Testis (tissue), 3 donors: ENCODE results near the gene TMEM169. TPM values are rescaled to one million over a fixed set of nuclear protein-coding genes. Genes with fewer than 3 reads are reported as not detected.
"Not testable (repeated sequence)": the region's sequence is repeated elsewhere in the genome, so short reads cannot be mapped to it uniquely, and the experiment has no call there.

ENCODE experiments used
- DNase-seq: peaks from one replicate; pipeline ENCODE4 v3.0.0-alpha.2; 2019
- H3K27ac ChIP-seq, 2 donors: fragments of 200-600 bp; sonication (generic); one replicate each; pipeline ENCODE4 v1.5.1; 2019
- H3K27me3 ChIP-seq: fragments of 200-600 bp; sonication (generic); one replicate; pipeline ENCODE4 v1.5.1; 2019
- H3K36me3 ChIP-seq: fragments of 200-600 bp; sonication (generic); one replicate; pipeline ENCODE4 v1.5.1; 2017; ENCODE audit warnings: low read depth; ENCODE audit errors: missing control alignments
- H3K4me1 ChIP-seq: fragments of 200-600 bp; sonication (generic); one replicate; pipeline ENCODE4 v1.5.1; 2019
- H3K4me3 ChIP-seq, 2 donors: fragments of 200-600 bp; sonication (generic); one replicate each; pipeline ENCODE4 v1.5.1; 2017 to 2019
- H3K9me3 ChIP-seq: fragments of 200-600 bp; sonication (generic); one replicate; pipeline ENCODE4 v1.5.1; 2017
- POLR2A ChIP-seq: fragments of 450-650 bp; IDR thresholded peaks from one replicate; pipeline ENCODE4 v1.6.1; 2017; ENCODE audit warnings: antibody characterized with exemption, mild to moderate bottlenecking, moderate library complexity
- WGBS, 2 donors: methylation state at CpG; one replicate each; pipeline ENCODE4 v1.1.5; 2018; 5-methylcytosine and 5-hydroxymethylcytosine counted together
- intact Hi-C: fragments of 100-400 bp; cut with DNase I; formaldehyde crosslinking; loops from one replicate; pipeline ENCODE4 v1.15.1; 2023; ENCODE audit warnings: low total_unique reads
- polyA plus RNA-seq: library from polyadenylated mRNA; stranded (reverse); fragments of 350-450 nt; fragmentation: Illumina TruSeq; extraction: RNeasy Lipid Tissue Mini Kit (QIAGEN cat#74804); gene quantifications from one replicate; pipeline ENCODE4 v1.2.3, GENCODE V29; 2014; ENCODE audit warnings: low read depth, low replicate concordance; ENCODE audit not compliant: insufficient read depth
- total RNA-seq, 2 donors: library from RNA; depleted of rRNA; stranded (reverse); fragments of >200 nt; gene quantifications; one replicate each; pipeline ENCODE4 v1.2.3, GENCODE V29; 2016
- TF ChIP-seq, protein P1 (sequence below), 3 experiments: fragments of 450-650 bp in 2 of 3; fragments of 200-600 bp in 1 of 3; sonication (generic) in 1 of 3; IDR thresholded peaks; one replicate each; pipeline ENCODE4 v1.5.1; 2016 to 2019; ENCODE audit warnings: antibody characterized with exemption in 3 of 3, mild to moderate bottlenecking in 2 of 3, moderate library complexity in 1 of 3

The TMEM169 gene
- total and polyA plus RNA-seq, 3 donors from 2014 or later: 0.31 to 1.0 (median 0.37) TPM

DNA sequence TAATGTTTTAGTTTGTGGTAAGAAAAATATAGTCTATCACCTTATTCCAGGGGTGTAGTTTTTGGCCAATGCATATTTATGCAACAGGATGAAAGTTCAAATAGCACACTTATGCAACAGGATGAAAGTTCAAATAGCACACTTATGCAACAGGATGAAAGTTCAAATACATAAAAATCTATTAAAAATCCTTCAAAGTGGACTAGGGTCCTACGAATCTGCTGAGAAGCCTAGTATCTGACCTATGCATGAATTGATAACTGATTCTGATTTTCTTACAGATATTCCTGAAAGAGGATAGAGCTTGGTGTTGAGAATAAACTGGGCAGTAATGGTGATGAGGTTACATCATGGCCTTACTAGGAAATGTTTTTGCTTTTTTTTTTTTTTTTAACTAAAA lies 2.9 kb upstream of the TMEM169 start:
- no peaks in the 10 kb centered on the region for H3K9me3 ChIP-seq
- H3K4me1 ChIP-seq: no peaks in the 10 kb centered on the region
- intact Hi-C loops: no loop called here
- no peak overlapping the region for H3K4me3 ChIP-seq
- 63 to 64% methylated on average over 1 of the region's 1 CpG for WGBS, 2 donors
- no peak overlapping the region for H3K27ac ChIP-seq
- DNase-seq: no peak
- H3K27me3 ChIP-seq: no peaks in the 10 kb centered on the region
- no peaks in the 10 kb centered on the region for H3K36me3 ChIP-seq
- TF ChIP-seq, protein P1, sequence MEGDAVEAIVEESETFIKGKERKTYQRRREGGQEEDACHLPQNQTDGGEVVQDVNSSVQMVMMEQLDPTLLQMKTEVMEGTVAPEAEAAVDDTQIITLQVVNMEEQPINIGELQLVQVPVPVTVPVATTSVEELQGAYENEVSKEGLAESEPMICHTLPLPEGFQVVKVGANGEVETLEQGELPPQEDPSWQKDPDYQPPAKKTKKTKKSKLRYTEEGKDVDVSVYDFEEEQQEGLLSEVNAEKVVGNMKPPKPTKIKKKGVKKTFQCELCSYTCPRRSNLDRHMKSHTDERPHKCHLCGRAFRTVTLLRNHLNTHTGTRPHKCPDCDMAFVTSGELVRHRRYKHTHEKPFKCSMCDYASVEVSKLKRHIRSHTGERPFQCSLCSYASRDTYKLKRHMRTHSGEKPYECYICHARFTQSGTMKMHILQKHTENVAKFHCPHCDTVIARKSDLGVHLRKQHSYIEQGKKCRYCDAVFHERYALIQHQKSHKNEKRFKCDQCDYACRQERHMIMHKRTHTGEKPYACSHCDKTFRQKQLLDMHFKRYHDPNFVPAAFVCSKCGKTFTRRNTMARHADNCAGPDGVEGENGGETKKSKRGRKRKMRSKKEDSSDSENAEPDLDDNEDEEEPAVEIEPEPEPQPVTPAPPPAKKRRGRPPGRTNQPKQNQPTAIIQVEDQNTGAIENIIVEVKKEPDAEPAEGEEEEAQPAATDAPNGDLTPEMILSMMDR (IDR thresholded peaks at IDR 0.05): no peak
- TF ChIP-seq POLR2A: no peak

DNA sequence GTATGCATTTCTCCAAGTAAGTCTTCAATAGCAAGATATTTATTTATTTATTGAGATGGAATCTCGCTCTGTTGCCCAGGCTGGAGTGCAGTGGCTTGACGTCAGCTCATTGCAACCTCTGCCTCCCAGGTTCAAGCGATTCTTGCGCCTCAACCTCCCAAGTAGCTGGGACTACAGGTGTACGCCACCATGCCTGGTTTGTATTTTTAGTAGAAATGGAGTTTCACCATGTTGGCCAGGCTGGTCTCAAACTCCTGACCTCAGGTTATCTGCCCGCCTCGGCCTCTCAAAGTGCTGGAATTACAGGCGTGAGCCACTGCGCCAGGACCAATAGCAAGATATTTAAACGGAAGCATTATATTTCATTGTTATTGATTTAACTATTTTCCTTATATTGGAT lies 1.7 kb upstream of the TMEM169 start:
- H3K9me3 ChIP-seq, intact Hi-C loops, H3K4me1 ChIP-seq, H3K27ac ChIP-seq, H3K4me3 ChIP-seq, H3K36me3 ChIP-seq, DNase-seq, H3K27me3 ChIP-seq: not testable (repeated sequence)
- 78 to 90% methylated on average over 10 of the region's 10 CpGs for WGBS, 2 donors

DNA sequence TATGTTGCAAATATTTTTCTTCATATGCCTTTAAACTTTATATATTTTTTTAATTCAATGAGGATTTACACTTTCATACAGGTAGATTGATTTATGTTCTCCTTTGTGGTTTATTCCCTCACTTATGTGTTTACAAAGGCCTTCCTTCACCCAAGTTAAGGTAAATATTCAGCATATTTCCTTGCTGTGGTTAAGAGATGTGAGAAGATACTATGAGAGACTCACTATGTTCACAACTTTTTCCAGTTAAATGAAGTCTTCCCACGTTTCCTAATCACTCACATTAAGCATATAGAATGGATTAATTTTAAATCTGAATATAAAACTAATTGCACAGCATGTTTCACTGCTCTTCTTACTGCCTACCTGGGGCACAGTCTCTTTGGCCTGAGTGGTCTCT lies 707 bp upstream of the TMEM169 start:
- Histone ChIP-seq H3K4me3 (peak overlapping the region; percentile 62 to 72), H3K36me3 (no peaks in the 10 kb centered on the region), H3K27ac (no peak overlapping the region), H3K4me1 (no peaks in the 10 kb centered on the region), H3K27me3 (no peaks in the 10 kb centered on the region), H3K9me3 (no peaks in the 10 kb centered on the region)
- WGBS, 2 donors: 17 to 40% methylated on average over 1 of the region's 1 CpG
- no peak for DNase-seq
- TF ChIP-seq POLR2A: no peak
- TF ChIP-seq, protein P1 (IDR thresholded peaks at IDR 0.05): no peak
- intact Hi-C loops: no loop called here

DNA sequence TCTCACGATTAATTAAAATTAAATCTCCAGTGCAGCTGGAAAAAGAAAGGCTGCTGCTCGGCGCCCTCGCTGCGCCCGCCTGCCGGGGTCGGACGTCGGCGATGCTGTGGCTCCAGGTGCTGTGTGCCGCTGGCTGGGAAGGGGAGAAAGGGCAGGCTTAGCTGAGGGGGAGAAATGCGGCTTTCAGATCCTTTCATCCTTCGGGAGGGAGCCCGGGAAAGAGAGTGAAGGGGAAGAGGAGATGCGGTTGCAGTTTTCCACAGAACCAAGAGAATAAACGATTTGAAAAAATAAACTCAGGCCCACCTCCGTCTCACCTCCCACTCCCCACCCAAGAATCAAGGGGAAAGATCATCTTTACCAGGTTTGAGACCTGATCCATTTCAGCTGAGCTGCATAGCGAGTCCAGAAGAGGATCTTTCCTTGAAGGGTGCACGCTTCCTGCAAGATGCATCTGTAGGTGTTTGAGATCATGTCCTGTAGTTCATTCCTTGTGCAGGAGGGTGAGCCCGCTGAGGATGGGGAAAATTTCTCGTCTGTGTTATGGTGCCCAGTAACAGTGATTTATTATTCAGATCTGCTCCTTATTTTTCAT lies 495 bp downstream of the TMEM169 start:
- intact Hi-C loops: no loop called here
- 8 to 11% methylated on average over 21 to 22 of the region's 22 CpGs for WGBS, 2 donors
- Histone ChIP-seq H3K36me3 (no peaks in the 10 kb centered on the region), H3K4me3 (peak overlapping the region; percentile 62 to 72), H3K4me1 (no peaks in the 10 kb centered on the region), H3K27me3 (no peaks in the 10 kb centered on the region), H3K9me3 (no peaks in the 10 kb centered on the region), H3K27ac (no peak overlapping the region)
- DNase-seq: no peak
- TF ChIP-seq, protein P1 (IDR thresholded peaks at IDR 0.05): no peak
- TF ChIP-seq POLR2A: no peak

DNA sequence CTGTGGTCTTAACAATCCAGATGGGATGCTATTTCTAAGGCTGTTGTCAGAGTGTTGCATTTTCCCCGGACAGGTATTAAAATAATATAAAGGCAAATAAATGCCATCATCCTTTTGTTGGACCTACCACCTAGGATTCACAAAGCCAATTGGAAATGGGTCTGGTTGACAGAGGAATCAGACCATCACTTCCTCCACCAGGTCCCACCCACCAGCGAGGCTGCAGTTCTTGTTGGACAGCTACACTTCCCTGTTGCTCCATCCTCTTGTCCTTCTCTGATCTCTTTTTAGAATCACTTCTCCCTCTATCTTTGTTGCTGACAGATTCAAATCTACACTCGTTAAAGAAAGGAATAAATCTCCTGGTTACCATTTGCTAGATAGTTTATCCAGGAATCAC lies 1.1 kb downstream of the TMEM169 start:
- Histone ChIP-seq H3K27me3 (no peaks in the 10 kb centered on the region), H3K4me3 (no peak overlapping the region), H3K4me1 (no peaks in the 10 kb centered on the region), H3K36me3 (no peaks in the 10 kb centered on the region), H3K9me3 (no peaks in the 10 kb centered on the region), H3K27ac (no peak overlapping the region)
- DNase-seq: no peak
- TF ChIP-seq, protein P1 (IDR thresholded peaks at IDR 0.05): no peak
- TF ChIP-seq POLR2A: no peak
- 70% methylated on average over 3 of the region's 3 CpGs for WGBS, 2 donors
- intact Hi-C loops: no loop called here
